ENCODE measurements around the gene NOXO1. TPM values are rescaled to one million over a fixed set of nuclear protein-coding genes. Genes with fewer than 3 reads are reported as not detected.

Gene NOXO1
- polyA plus RNA-seq, 1 of the 3 experiments (the other 2 are of a cell fraction): 0.21 TPM

DNA sequence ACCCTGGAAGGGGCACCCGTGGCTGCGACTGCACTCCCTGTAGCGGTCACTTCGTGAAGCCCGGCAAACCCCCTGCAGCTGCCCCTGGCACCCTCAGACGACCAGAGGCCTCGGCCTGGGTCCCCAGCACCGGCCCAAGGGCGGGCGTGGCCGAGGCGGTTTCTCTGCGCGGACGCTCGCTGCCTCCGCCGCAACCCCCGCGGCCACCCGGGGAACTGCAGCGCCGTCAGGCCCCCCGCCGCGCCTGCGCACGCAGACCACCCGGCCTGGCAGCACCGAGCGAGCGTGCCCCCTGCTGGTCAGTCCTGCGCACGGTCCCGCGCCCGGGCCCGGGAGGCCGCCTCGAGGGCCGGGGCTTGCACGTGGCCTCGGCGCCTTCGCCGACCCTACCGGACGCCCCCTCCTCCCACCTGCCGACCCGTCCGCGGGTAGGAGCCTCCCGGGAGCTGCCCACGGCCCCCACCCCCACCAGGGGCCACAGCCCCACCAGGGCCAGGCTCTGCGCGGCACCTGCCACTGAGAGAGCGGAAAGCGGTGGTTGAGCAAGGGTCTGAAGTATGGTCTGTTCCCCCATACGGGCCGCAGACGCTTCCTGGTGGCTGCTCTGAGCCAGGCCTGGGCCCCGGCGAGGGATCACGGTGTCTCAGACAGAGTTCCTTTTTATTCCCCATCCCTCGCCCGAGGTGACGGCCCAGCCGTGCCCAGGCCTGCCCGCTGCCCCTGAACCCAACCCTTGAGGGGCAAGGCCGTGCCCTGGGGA is 51.5 kb downstream of the NOXO1 start (continued):
- peak; percentile 73 for TF ChIP-seq CTCF (IDR thresholded peaks at IDR 0.05)
- TF ChIP-seq GATA2 (CRISPR knock-in tag; IDR thresholded peaks at IDR 0.05): no peak
- TF ChIP-seq TAF1 (IDR thresholded peaks at IDR 0.05; ENCODE audit: borderline replicate concordance, low read depth, low read length): peak; percentile 53; the same call in 1 of the 2 replicates
- no peak for TF ChIP-seq RFX5 (IDR thresholded peaks at IDR 0.05; ENCODE audit: low read length)
- peak; percentile 98 for TF ChIP-seq SMC3 (IDR thresholded peaks at IDR 0.05; ENCODE audit: low read depth, low read length)
- no peak for TF ChIP-seq GABPA (IDR thresholded peaks at IDR 0.05; ENCODE audit: low read depth)
- TF ChIP-seq RAD21 (IDR thresholded peaks at IDR 0.05; ENCODE audit: low read length): peak; percentile 91

DNA sequence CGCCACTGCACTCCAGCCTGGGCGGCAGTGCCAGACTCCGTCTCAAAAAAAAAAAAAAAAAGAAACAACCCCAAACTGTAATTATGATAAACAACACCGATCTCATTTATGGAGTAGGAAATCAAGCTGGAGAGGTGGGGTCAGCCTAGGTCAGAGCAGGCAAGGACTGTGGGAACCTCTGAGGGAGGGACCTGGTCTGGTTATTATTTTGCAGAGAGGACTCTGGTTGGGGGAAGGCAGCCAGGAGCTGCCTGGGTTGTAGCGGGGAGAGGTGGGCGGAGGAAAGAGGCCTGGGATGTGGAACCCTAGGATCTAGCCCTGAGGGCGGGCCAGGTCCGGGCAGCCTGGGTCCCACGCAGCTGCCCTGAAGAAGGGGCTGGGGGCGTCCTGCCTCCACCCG is 52.2 kb downstream of the NOXO1 start:
- Histone ChIP-seq H3K9me3 (no peaks in the 10 kb centered on the region), H3K36me3 (replicated peaks in 1 of 2; ENCODE audit: control insufficient read depth in 1 of 2, insufficient read depth in 2 of 2, low read length in 1 of 2) (no peaks in the 10 kb centered on the region), H2AFZ (ENCODE audit: low read depth) (peak overlapping the region; percentile 84), H4K20me1 (ENCODE audit: insufficient read depth) (no peaks in the 10 kb centered on the region), H3K27ac (ENCODE audit: low read depth in 2 of 2, low read length in 1 of 2) (peak overlapping the region in 1 of 2 experiments; percentile 77; a peak in 3 of 4 replicates), H3K4me1 (ENCODE audit: control insufficient read depth in 1 of 2, insufficient read depth in 2 of 2, low read depth in 1 of 2, low read length in 1 of 2) (peaks cover 0 to 17% of the 10 kb centered on the region in 2 experiments; a peak in 1 of 4 replicates), H3K9ac (peak overlapping the region; percentile 76), H3K79me2 (ENCODE audit: insufficient read depth) (no peaks in the 10 kb centered on the region), H3F3A (replicated peaks; ENCODE audit: insufficient read depth) (no peaks in the 10 kb centered on the region), H3K4me2 (peak overlapping the region; percentile 83), H3K9me2 (no peaks in the 10 kb centered on the region), H3K27me3 (ENCODE audit: insufficient read depth) (no peaks in the 10 kb centered on the region), H3K4me3 (ENCODE audit: low read depth in 2 of 2, low read length in 1 of 2) (peak overlapping the region; percentile 56 to 64)
- POLR2A ChIA-PET: interaction anchor here (0.9 to 1.5 kb wide), 4 partner anchors 32 to 68 kb away, joined by 3 to 8 read pairs (median 4); partner anchors contain the start of gene RPS2
- DNase-seq: peak; percentile 87
- CTCF ChIA-PET: interaction anchor here (0.8 to 5.2 kb wide), 38 partner anchors 8 to 248 kb away, joined by 3 to 137 read pairs (median 6); partner anchors contain the start of genes EME2, FAHD1, HAGH and HS3ST6
- no peak for TF ChIP-seq RXRA (IDR thresholded peaks at IDR 0.05; ENCODE audit: borderline replicate concordance, low read depth)
- TF ChIP-seq, protein P1, sequence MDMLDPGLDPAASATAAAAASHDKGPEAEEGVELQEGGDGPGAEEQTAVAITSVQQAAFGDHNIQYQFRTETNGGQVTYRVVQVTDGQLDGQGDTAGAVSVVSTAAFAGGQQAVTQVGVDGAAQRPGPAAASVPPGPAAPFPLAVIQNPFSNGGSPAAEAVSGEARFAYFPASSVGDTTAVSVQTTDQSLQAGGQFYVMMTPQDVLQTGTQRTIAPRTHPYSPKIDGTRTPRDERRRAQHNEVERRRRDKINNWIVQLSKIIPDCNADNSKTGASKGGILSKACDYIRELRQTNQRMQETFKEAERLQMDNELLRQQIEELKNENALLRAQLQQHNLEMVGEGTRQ (IDR thresholded peaks at IDR 0.05; ENCODE audit: borderline replicate concordance, low read depth, low read length): no peak
- 23% methylated on average over 4 of the region's 11 CpGs for WGBS (ENCODE audit: low lambda C conversion rate)

Small RNAs within 50 kb of the gene (small RNA-seq; reads per million reads assigned to genes)
- 0 to 2.1 (median 0) reads per million in 7 experiments for gene AC005363.2
- 0 reads per million in 7 experiments for gene RN7SL219P
- gene SNORA10: 0 reads per million in 7 experiments
- 0 reads per million in 7 experiments for gene SNORA64

Other genes starting within 250 kb of the NOXO1 start
- 77.2 and 80.4 TPM in 2 replicates for gene NME3, start 209.9 kb downstream of the NOXO1 start, polyA plus RNA-seq (2012; rRNA removed)
- 10.1 and 15.8 TPM in 2 replicates for gene EME2, start 208.7 kb downstream of the NOXO1 start, polyA plus RNA-seq (2012; rRNA removed)
- 127 and 156 TPM in 2 replicates for gene MRPS34, start 208.3 kb downstream of the NOXO1 start, polyA plus RNA-seq (2012; rRNA removed)
- gene SPSB3, start 198.9 kb downstream of the NOXO1 start, polyA plus RNA-seq (2012; rRNA removed): 40.6 and 41.6 TPM in 2 replicates
- 73.2 and 75.4 TPM in 2 replicates for gene NUBP2, start 198.5 kb downstream of the NOXO1 start, polyA plus RNA-seq (2012; rRNA removed)
- gene IGFALS, start 187.8 kb downstream of the NOXO1 start, polyA plus RNA-seq (2012; rRNA removed): 0.02 and 0.03 TPM in 2 replicates
- gene HAGH, start 154.6 kb downstream of the NOXO1 start, polyA plus RNA-seq (2012; rRNA removed): 119 and 138 TPM in 2 replicates
- gene FAHD1, start 154.3 kb downstream of the NOXO1 start, polyA plus RNA-seq (2012; rRNA removed): 58.2 and 59.0 TPM in 2 replicates
- 0.05 TPM in 1 of 2 replicates, not detected in the other for gene MEIOB, start 109.3 kb downstream of the NOXO1 start, polyA plus RNA-seq (2012; rRNA removed)
- gene HS3ST6, start 63.1 kb downstream of the NOXO1 start, polyA plus RNA-seq (2012; rRNA removed): 0.03 TPM in 1 of 2 replicates, not detected in the other
- 30.1 and 31.4 TPM in 2 replicates for gene MSRB1, start 38.3 kb downstream of the NOXO1 start, polyA plus RNA-seq (2012; rRNA removed)
- not detected in 2 replicates for gene RPL3L, start 26.8 kb downstream of the NOXO1 start, polyA plus RNA-seq (2012; rRNA removed)
- gene NDUFB10, start 21.9 kb downstream of the NOXO1 start, polyA plus RNA-seq (2012; rRNA removed): 251 and 468 TPM in 2 replicates
- gene RPS2, start 16.6 kb downstream of the NOXO1 start, polyA plus RNA-seq (2012; rRNA removed): 4,622 and 6,384 TPM in 2 replicates
- gene RNF151, start 14.6 kb downstream of the NOXO1 start, polyA plus RNA-seq (2012; rRNA removed): 0.07 TPM in 1 of 2 replicates, not detected in the other
- 36.7 and 37.1 TPM in 2 replicates for gene TBL3, start 9.4 kb downstream of the NOXO1 start, polyA plus RNA-seq (2012; rRNA removed)
- 13.3 and 20.4 TPM in 2 replicates for gene GFER, start 2.7 kb upstream of the NOXO1 start, polyA plus RNA-seq (2012; rRNA removed)
- gene SYNGR3, start 8.5 kb upstream of the NOXO1 start, polyA plus RNA-seq (2012; rRNA removed): 10.7 and 10.8 TPM in 2 replicates
- 38.1 and 47.8 TPM in 2 replicates for gene ZNF598, start 28.4 kb upstream of the NOXO1 start, polyA plus RNA-seq (2012; rRNA removed)
- gene NPW, start 38.3 kb upstream of the NOXO1 start, polyA plus RNA-seq (2012; rRNA removed): 0.62 and 1.1 TPM in 2 replicates
- 45.2 and 53.8 TPM in 2 replicates for gene NHERF2, start 45.4 kb upstream of the NOXO1 start, polyA plus RNA-seq (2012; rRNA removed)
- gene NTHL1, start 66.4 kb upstream of the NOXO1 start, polyA plus RNA-seq (2012; rRNA removed): 72.9 and 77.3 TPM in 2 replicates
- gene TSC2, start 66.5 kb upstream of the NOXO1 start, polyA plus RNA-seq (2012; rRNA removed): 76.7 and 96.1 TPM in 2 replicates
- 39.8 and 47.4 TPM in 2 replicates for gene PKD1, start 154.4 kb upstream of the NOXO1 start, polyA plus RNA-seq (2012; rRNA removed)
- gene RAB26, start 167.2 kb upstream of the NOXO1 start, polyA plus RNA-seq (2012; rRNA removed): 14.3 and 19.5 TPM in 2 replicates
- 69.9 and 73.0 TPM in 2 replicates for gene TRAF7, start 174.3 kb upstream of the NOXO1 start, polyA plus RNA-seq (2012; rRNA removed)
- gene CASKIN1, start 215.1 kb upstream of the NOXO1 start, polyA plus RNA-seq (2012; rRNA removed): 1.4 and 1.7 TPM in 2 replicates
- gene MLST8, start 224.0 kb upstream of the NOXO1 start, polyA plus RNA-seq (2012; rRNA removed): 70.3 and 85.4 TPM in 2 replicates
- 2.3 and 3.4 TPM in 2 replicates for gene BRICD5, start 229.4 kb upstream of the NOXO1 start, polyA plus RNA-seq (2012; rRNA removed)
- 10.3 and 10.8 TPM in 2 replicates for gene PGP, start 233.4 kb upstream of the NOXO1 start, polyA plus RNA-seq (2012; rRNA removed)
- gene E4F1, start 242.1 kb upstream of the NOXO1 start, polyA plus RNA-seq (2012; rRNA removed): 33.0 and 34.0 TPM in 2 replicates